Activated CD4-positive, alpha-beta T cell treated with anti-CD3 and anti-CD28 coated beads, Interleukin-2, amount 10 ng/mL, durations not matched to agents 7 days and 5 days (primary cell): Measurements from ENCODE around the gene LRRC75A. TPM values are rescaled to one million over a fixed set of nuclear protein-coding genes. Genes with fewer than 3 reads are reported as not detected.
A peak's percentile ranks its signal among the peaks of the same experiment; 100 is the strongest.

Experiments
- CTCF ChIA-PET: fragments of 350-600 bp; sonication (Branson Sonifier 250); formaldehyde crosslinking; loops from one replicate; lab custom pipeline; 2021; ENCODE audit warnings: antibody characterized with exemption; lab: Charles Lee
- POLR2A ChIA-PET: fragments of 350-600 bp; sonication (Branson Sonifier 250); formaldehyde crosslinking; loops from one replicate; lab custom pipeline; 2021; ENCODE audit warnings: antibody characterized with exemption; lab: Charles Lee
- DNase-seq: peaks from one replicate; pipeline ENCODE4 v3.0.0-alpha.2; 2020
- H3K27ac Mint-ChIP-seq: one replicate; pipeline ENCODE4 v1.8.0; 2021; ENCODE audit warnings: mild to moderate bottlenecking, moderate library complexity, mixed read lengths
- H3K27me3 Mint-ChIP-seq: one replicate; pipeline ENCODE4 v1.8.0; 2021; ENCODE audit warnings: mixed read lengths
- H3K36me3 Mint-ChIP-seq: one replicate; pipeline ENCODE4 v1.8.0; 2021; ENCODE audit warnings: low read depth, mixed read lengths
- H3K4me1 Mint-ChIP-seq: one replicate; pipeline ENCODE4 v1.8.0; 2021; ENCODE audit warnings: mixed read lengths
- H3K4me3 Mint-ChIP-seq: one replicate; pipeline ENCODE4 v1.8.0; 2021; ENCODE audit warnings: mild to moderate bottlenecking, moderate library complexity, mixed read lengths
- H3K9me3 Mint-ChIP-seq: one replicate; pipeline ENCODE4 v1.8.0; 2021; ENCODE audit warnings: mixed read lengths
- total RNA-seq, 2 experiments: library from RNA; stranded (reverse); gene quantifications; one replicate each; pipeline ENCODE4 v1.2.3, GENCODE V29; 2021

LRRC75A gene
- total RNA-seq, 2 experiments from 2014 or later, result 1.7 to 2.0 TPM

DNA sequence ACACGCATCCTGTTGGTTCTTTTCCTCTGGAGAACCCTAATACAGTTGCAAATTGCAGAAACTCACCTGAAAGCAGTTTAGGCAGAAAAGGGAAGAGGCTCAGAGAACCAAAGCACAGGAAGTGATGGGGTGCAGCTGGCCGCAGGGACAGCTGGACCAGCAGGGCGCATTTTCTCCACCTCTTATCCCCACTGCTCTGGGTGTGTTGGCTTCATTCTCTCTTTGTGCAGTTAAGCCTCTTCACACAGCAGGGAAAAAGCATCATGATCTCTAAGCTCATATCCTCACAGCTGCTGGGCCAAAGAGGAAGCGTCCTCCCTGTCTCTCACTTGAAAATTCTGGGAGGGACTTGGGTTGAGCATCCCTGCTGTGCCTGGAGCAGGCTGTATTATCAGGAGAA lies 20.0 kb upstream of the LRRC75A start:
- Mint-ChIP-seq H3K9me3 (no peaks in the 10 kb centered on the region), H3K4me1 (peaks cover 26% of the 10 kb centered on the region), H3K27me3 (peaks cover 16% of the 10 kb centered on the region), H3K27ac (no peak overlapping the region), H3K4me3 (no peak overlapping the region), H3K36me3 (no peaks in the 10 kb centered on the region)
- ChIA-PET POLR2A (no interaction called here), CTCF (interaction anchor here (1.9 to 3.2 kb wide), 2 partner anchors 9 to 24 kb away, joined by 6 to 11 read pairs; no protein-coding TSS in a partner anchor)
- no peak for DNase-seq

DNA sequence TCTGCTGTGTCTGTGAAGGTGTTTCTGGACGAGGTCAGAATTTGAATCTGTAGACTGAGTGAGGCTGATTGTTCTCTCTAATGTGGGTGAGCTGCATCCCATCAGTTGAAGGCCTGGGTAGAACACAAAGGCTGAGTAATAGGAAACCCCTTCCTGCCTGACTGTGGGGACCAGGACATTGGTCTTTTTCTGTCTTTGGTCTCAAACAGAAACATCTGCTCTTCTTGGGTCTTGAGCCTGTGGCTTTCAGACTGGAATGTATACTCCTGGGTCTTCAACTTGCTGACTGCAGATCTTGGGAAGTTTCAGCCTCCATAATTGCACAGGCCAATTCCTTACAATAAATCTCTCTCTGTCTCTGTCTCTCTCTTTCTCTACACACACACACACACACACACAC lies 19.6 kb upstream of the LRRC75A start:
- H3K36me3 Mint-ChIP-seq, result no peaks in the 10 kb centered on the region
- no peak overlapping the region for H3K4me3 Mint-ChIP-seq
- CTCF ChIA-PET, result interaction anchor here (1.9 to 3.2 kb wide), 2 partner anchors 10 to 23 kb away, joined by 6 to 11 read pairs; no protein-coding TSS in a partner anchor
- H3K9me3 Mint-ChIP-seq, result no peaks in the 10 kb centered on the region
- H3K27me3 Mint-ChIP-seq, result peaks cover 14% of the 10 kb centered on the region
- H3K4me1 Mint-ChIP-seq, result peaks cover 23% of the 10 kb centered on the region
- POLR2A ChIA-PET, result no interaction called here
- no peak overlapping the region for H3K27ac Mint-ChIP-seq
- no peak for DNase-seq

DNA sequence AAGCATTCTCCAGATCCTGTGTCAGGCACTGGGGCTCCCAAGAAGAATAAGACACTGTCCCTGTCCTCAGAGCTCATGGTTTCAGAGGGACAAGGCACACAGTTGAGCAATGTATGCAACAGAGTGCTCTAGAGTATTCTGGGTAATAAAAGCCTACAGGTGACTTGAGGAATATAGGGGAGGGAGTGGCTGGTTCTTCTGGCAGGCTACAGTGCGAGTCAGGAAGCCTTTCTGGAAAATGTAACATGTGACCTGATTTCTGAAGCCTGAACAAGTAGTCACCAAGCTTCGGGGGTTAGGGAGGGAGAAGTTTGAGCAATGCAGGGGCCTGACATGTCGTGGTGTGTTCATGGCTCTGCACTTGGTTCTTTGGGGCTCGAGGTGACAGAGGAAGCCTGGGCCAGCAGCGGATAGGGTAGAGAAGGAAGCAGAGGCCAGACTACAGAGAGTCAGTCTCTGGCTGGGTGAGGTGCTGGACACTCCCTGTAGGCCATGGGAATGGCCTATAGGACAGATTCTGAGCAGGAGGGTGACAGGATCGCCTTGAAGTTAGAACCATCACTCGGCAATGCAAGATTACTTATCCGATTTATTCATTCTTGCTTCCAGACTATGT lies 16.0 kb upstream of the LRRC75A start:
- no peak for DNase-seq
- no peak overlapping the region for H3K27ac Mint-ChIP-seq
- no peaks in the 10 kb centered on the region for H3K36me3 Mint-ChIP-seq
- CTCF ChIA-PET, result no interaction called here
- H3K9me3 Mint-ChIP-seq, result no peaks in the 10 kb centered on the region
- peaks cover 12% of the 10 kb centered on the region for H3K4me1 Mint-ChIP-seq
- peaks cover 2% of the 10 kb centered on the region for H3K27me3 Mint-ChIP-seq
- POLR2A ChIA-PET, result no interaction called here
- H3K4me3 Mint-ChIP-seq, result no peak overlapping the region

DNA sequence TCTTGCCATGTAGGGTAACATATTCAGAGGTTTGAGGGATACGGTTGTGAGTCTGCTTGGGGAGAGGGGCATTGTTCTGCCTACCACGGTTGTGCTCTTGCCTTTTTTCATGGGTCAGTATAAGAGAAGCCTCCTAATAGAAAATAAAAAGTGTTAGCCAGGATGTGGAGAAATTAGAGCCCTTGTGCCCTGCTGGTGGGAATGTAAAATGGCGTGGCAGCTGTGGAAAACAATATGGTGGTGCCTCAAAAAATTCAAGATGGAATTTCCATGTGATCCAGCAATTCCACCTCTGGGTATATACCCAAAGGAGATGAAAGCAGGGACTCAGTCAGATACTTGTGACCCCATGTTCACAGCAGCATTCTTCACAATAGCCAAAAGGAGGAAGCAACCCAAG lies 14.2 kb upstream of the LRRC75A start:
- CTCF ChIA-PET, result no interaction called here
- DNase-seq, result no peak
- Mint-ChIP-seq H3K36me3 (no peaks in the 10 kb centered on the region), H3K27me3 (peaks cover 2% of the 10 kb centered on the region), H3K4me3 (no peak overlapping the region), H3K4me1 (no peaks in the 10 kb centered on the region), H3K27ac (no peak overlapping the region), H3K9me3 (no peaks in the 10 kb centered on the region)
- POLR2A ChIA-PET, result no interaction called here

DNA sequence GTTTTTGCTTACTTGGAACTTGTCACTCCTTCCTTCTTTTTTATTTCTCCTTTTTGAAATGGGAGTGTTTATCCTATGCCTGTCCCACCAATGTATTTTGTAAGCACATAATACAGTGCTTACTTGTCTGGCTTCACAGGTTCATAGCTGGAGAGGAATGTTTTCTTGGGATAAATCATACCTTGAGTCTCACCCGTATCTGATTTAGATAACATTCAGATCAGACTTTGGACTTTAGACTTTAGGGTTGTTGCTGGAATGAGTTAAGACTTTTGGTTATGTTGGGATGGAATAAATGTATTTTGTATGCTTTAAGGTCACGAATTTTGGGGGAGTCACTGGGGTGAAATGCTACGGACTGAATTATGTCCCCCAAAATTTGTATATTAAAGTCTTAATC lies 13.0 kb upstream of the LRRC75A start:
- no peak for DNase-seq
- Mint-ChIP-seq H3K36me3 (no peaks in the 10 kb centered on the region), H3K27ac (no peak overlapping the region), H3K27me3 (peaks cover 2% of the 10 kb centered on the region), H3K4me1 (no peaks in the 10 kb centered on the region), H3K9me3 (no peaks in the 10 kb centered on the region), H3K4me3 (no peak overlapping the region)
- POLR2A ChIA-PET, result no interaction called here
- CTCF ChIA-PET, result no interaction called here

DNA sequence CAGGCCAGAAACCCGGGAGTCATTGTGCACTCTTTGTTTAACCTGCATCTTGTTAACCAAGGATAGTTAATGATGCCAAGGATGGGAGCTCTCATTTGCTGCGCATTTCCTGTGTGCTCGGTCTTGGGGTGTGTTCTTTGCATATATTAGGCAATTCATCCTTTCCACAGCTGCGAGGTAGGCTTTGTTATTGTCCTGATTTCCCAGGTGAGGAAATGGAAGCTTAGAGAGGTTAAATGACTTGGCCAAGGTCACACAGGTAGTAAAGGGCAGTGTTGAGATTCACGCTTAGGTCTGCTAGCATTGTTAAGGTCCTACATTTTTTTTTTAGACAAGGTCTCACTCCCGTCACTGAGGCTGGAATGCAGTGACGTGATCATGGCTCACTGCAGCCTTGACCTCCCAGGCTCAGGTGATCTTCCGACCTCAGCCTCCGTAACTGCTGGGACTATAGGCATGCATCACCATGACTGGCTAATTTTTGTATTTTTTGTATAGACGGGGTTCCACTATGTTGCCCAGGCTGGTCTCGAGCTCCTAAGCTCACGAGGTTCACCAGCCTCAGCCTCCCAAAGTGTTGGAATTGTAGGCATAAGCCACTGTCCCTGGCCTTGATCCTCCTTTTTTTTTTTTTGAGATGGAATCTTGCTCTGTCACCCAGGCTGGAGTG lies 5.0 kb upstream of the LRRC75A start:
- peaks cover 2% of the 10 kb centered on the region for H3K4me1 Mint-ChIP-seq
- H3K9me3 Mint-ChIP-seq, result no peaks in the 10 kb centered on the region
- H3K4me3 Mint-ChIP-seq, result no peak overlapping the region
- H3K36me3 Mint-ChIP-seq, result no peaks in the 10 kb centered on the region
- H3K27me3 Mint-ChIP-seq, result peaks cover 42% of the 10 kb centered on the region
- no peak for DNase-seq
- POLR2A ChIA-PET, result no interaction called here
- CTCF ChIA-PET, result interaction anchor here (1.2 kb wide), 1 partner anchor 24 kb away, joined by 5 read pairs; no protein-coding TSS in a partner anchor
- H3K27ac Mint-ChIP-seq, result no peak overlapping the region

DNA sequence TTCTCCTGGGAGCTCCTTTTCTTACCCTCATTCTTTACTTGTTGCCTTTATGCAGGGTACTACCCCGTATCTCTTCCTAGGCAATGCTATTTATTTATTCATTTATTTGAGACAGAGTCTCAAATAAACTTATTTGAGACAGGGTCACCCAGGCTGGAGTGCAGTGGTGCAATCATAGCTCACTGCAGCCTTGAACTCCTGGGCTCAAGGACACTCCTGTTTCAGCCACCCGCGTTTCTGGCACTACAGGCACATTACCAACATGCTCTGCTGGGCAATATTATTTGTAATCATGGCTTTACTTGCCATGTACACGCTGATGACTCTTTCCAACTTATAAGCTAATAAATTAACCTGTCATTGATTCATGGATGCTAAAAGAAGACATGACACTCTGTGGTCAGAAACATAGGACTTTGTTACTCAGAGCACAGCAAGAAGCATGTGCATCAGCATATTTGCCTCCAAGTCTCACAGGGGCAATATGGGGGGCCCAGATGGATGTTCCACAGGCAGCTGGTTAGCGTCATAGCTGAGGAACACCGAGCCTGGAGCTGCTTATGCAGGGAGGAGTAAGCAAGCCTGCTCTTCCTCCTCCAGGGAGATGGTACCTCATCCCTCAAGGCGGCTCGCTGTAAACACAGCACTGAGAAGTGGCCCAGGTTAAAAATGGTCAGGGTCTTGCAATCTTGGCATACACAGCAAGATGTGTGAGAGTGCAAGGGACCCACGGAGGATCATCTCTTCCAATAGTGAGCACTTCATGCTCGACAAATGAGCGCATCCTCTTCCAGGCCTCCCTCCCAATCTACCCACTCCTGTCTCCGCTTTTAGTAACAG lies 4.2 kb upstream of the LRRC75A start:
- H3K27ac Mint-ChIP-seq, result no peak overlapping the region
- POLR2A ChIA-PET, result interaction anchor here (0.6 kb wide), 1 partner anchor 12 kb away, joined by 4 read pairs; no protein-coding TSS in a partner anchor
- CTCF ChIA-PET, result interaction anchor here (1.0 to 1.5 kb wide), 3 partner anchors 25 to 43 kb away, joined by 3 to 5 read pairs (median 3); no protein-coding TSS in a partner anchor
- no peak for DNase-seq
- no peaks in the 10 kb centered on the region for H3K9me3 Mint-ChIP-seq
- no peaks in the 10 kb centered on the region for H3K36me3 Mint-ChIP-seq
- peaks cover 43% of the 10 kb centered on the region for H3K27me3 Mint-ChIP-seq
- H3K4me3 Mint-ChIP-seq, result no peak overlapping the region
- peaks cover 2% of the 10 kb centered on the region for H3K4me1 Mint-ChIP-seq

DNA sequence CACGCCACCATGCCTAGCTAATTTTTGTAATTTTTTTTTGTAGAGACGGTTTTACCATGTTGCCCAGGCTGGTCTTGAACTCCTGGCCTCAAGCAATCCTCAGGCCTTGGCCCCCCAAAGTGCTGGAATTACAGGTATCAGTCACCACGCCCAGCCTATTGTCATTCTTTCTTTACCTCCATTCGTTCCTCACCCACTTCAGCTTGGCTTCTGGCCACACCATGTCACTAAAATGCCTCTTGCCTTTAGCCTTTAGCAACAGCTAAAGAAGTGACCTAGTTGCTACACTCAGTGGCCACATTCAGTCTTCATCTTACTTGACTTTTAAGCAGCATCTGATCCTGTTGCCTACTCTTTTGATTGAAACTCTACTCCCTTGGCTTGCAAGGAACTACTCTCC lies 3.6 kb upstream of the LRRC75A start:
- Mint-ChIP-seq H3K9me3 (no peaks in the 10 kb centered on the region), H3K4me3 (no peak overlapping the region), H3K27ac (no peak overlapping the region), H3K27me3 (peaks cover 48% of the 10 kb centered on the region), H3K36me3 (no peaks in the 10 kb centered on the region), H3K4me1 (peaks cover 9% of the 10 kb centered on the region)
- DNase-seq, result no peak
- ChIA-PET CTCF (interaction anchor here (1.0 to 1.5 kb wide), 3 partner anchors 26 to 42 kb away, joined by 3 to 5 read pairs (median 3); no protein-coding TSS in a partner anchor), POLR2A (no interaction called here)

DNA sequence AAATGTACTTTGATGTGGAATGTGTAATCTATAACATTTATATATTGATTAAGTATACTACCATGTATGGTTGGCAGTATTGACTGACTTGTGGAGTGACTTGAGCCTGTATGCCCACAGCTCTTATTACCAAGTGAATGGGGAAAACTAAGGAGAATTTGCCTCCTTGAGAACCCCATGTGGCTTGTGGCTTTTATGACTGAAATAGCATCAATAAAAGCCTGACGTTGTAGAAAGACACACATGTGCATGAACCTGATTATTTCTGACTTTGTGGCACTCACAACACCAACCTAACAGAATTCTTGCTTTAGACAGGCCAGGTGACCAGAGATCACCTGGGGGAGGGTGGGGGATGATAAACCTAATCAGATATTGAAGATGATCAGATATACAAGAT lies 2.1 kb upstream of the LRRC75A start:
- peaks cover 55% of the 10 kb centered on the region for H3K27me3 Mint-ChIP-seq
- H3K4me3 Mint-ChIP-seq, result no peak overlapping the region

DNA sequence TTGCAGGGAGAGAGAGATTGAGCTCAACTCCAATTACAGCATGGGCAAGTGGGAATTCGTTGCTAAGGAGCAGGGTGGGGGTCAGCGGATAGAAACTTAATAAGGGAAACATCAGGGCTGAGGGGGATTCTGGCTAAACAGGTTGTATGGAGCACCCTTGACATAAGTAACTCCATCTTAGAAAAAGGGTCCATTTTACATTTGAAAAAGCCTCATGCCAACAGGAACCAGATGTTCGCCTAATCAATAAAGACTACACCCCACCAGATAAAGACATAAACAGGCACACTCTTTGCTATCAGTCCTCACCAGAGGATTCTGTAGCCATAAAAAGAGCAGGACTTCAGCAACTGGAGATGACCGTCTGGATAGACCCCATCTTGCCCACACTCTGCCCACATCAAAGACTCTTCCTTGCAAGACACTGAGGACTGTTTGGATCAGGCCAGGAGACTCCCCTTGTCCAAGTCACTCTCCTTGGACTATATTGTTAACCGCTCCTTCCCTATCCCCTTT lies 1.6 kb upstream of the LRRC75A start:
- H3K9me3 Mint-ChIP-seq, result no peaks in the 10 kb centered on the region
- peaks cover 11% of the 10 kb centered on the region for H3K4me1 Mint-ChIP-seq
- H3K4me3 Mint-ChIP-seq, result no peak overlapping the region
- H3K27ac Mint-ChIP-seq, result no peak overlapping the region
- POLR2A ChIA-PET, result no interaction called here
- DNase-seq, result no peak
- H3K27me3 Mint-ChIP-seq, result peaks cover 54% of the 10 kb centered on the region
- no peaks in the 10 kb centered on the region for H3K36me3 Mint-ChIP-seq
- CTCF ChIA-PET, result interaction anchor here (0.6 to 1.7 kb wide), 3 partner anchors 14 to 203 kb away, joined by 3 to 4 read pairs (median 3); no protein-coding TSS in a partner anchor

More for the DNA sequence above, 2.1 kb upstream of the LRRC75A start:
- ChIA-PET POLR2A (no interaction called here), CTCF (interaction anchor here (1.7 kb wide), 1 partner anchor 14 kb away, joined by 4 read pairs; no protein-coding TSS in a partner anchor)
- Mint-ChIP-seq H3K27ac (no peak overlapping the region), H3K9me3 (no peaks in the 10 kb centered on the region), H3K4me1 (peaks cover 11% of the 10 kb centered on the region), H3K36me3 (no peaks in the 10 kb centered on the region)
- no peak for DNase-seq

DNA sequence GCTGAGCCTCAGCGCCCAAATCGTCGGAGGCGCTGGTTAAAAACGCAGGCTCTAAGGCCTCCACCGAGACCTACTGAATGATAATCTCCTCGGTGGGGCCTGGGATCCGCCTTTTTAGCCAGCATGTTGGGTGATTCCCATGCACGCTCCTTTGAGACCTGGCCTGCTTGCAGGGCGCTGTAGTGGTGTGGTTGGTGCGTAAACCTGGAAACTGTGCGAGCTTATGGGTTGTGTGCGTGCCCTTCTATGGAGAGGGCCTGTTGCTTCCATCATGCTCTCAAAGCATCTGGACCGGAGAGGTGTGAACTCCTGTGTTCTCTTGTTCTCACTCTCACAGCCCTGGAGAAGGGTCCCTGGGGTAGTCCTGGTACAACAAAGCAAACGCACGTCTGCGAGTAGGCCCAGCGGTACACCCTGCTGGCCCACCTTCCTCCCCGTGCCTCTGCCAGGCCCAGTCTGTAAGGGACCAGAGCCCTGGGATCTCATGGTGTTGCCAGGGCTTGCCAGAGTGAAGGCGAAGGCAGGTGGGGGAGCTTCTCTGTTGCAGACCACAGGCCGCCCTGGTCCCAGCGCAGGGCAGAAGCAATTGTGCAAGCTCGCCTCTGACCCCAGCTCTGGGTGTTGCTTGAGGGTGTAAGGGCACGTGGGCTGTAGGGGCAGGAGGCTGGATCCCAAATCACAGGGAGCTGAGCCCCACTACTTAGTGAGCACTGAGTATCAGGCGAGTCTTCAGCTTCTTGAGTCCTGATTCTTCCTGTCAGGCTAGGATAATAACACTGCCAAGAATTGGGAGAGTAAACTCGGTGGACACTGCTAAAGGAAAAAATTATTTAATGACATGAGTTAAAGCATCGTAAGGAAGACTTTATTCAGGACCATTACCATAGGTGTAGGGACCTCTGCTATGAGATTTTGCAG lies 879 bp upstream of the LRRC75A start:
- peak overlapping the region; percentile 69 for H3K4me3 Mint-ChIP-seq
- ChIA-PET CTCF (interaction anchor here (0.6 to 1.7 kb wide), 3 partner anchors 13 to 202 kb away, joined by 3 to 4 read pairs (median 3); no protein-coding TSS in a partner anchor), POLR2A (no interaction called here)
- peak overlapping the region; percentile 55 for H3K27ac Mint-ChIP-seq
- H3K36me3 Mint-ChIP-seq, result no peaks in the 10 kb centered on the region
- H3K9me3 Mint-ChIP-seq, result no peaks in the 10 kb centered on the region
- H3K27me3 Mint-ChIP-seq, result peaks cover 46% of the 10 kb centered on the region
- H3K4me1 Mint-ChIP-seq, result peaks cover 11% of the 10 kb centered on the region
- no peak for DNase-seq
